Fibroblast of lung (primary cell): ENCODE measurements around the gene STAC2. TPM values are rescaled to one million over a fixed set of nuclear protein-coding genes. Genes with fewer than 3 reads are reported as not detected.

Source experiments
- DNase-seq, 2 donors: peaks; one replicate each; pipeline versions ENCODE4 v3.0.0 to v3.0.0-alpha.2; 2010; ENCODE audit warnings: low read depth in 2 of 2
- H2AFZ ChIP-seq: 2 replicates; pipeline ENCODE4 v1.5.1; 2012; ENCODE audit warnings: low read length, control low read depth, inconsistent platforms
- H3K27ac ChIP-seq: 2 replicates; pipeline ENCODE4 v1.5.1; 2011; ENCODE audit warnings: low read length, control low read depth; ENCODE audit not compliant: insufficient read depth
- H3K27me3 ChIP-seq: 2 replicates; pipeline ENCODE4 v1.5.1; 2011; ENCODE audit warnings: mild to moderate bottlenecking, low read length; ENCODE audit not compliant: control insufficient read depth, insufficient read depth
- H3K36me3 ChIP-seq: 2 replicates; pipeline ENCODE4 v1.5.1; 2011; ENCODE audit warnings: low read length; ENCODE audit not compliant: control insufficient read depth, insufficient read depth
- H3K4me1 ChIP-seq: 2 replicates; pipeline ENCODE4 v1.5.1; 2011; ENCODE audit warnings: low read length; ENCODE audit not compliant: control insufficient read depth, insufficient read depth; ENCODE audit errors: extremely low read depth
- H3K4me2 ChIP-seq: 2 replicates; pipeline ENCODE4 v1.5.1; 2011; ENCODE audit warnings: low read length, control low read depth; ENCODE audit not compliant: insufficient read depth; ENCODE audit errors: extremely low read depth
- H3K4me3 ChIP-seq, 4 experiments: fragments of 200-600 bp in 1 of 4; sonication (generic) in 1 of 4; replicated peaks in 1 of 4; 2 replicates each; pipeline ENCODE4 v1.5.1; 2011 to 2016; ENCODE audit warnings: low read length in 4 of 4, low read depth in 3 of 4, mild to moderate bottlenecking in 3 of 4, control low read depth in 2 of 4, inconsistent platforms in 1 of 4, mixed read lengths in 1 of 4; ENCODE audit not compliant: insufficient read depth in 1 of 4; ENCODE audit errors: control extremely low read depth in 1 of 4
- H3K79me2 ChIP-seq: 2 replicates; pipeline ENCODE4 v1.5.1; 2012; ENCODE audit warnings: mild to moderate bottlenecking, low read length, inconsistent platforms; ENCODE audit not compliant: control insufficient read depth, insufficient read depth
- H3K9ac ChIP-seq: 2 replicates; pipeline ENCODE4 v1.5.1; 2011; ENCODE audit warnings: mild to moderate bottlenecking, low read length, control low read depth; ENCODE audit not compliant: insufficient read depth
- H3K9me3 ChIP-seq: 2 replicates; pipeline ENCODE4 v1.5.1; 2012; ENCODE audit warnings: low read depth, low read length; ENCODE audit not compliant: control insufficient read depth, insufficient read depth
- H4K20me1 ChIP-seq: 2 replicates; pipeline ENCODE4 v1.5.1; 2011; ENCODE audit warnings: low read length; ENCODE audit not compliant: control insufficient read depth, insufficient read depth; ENCODE audit errors: extremely low read depth
- CTCF ChIP-seq, 2 donors: IDR thresholded peaks in 1 of 2; conservative IDR thresholded peaks in 1 of 2; 1 replicate in 1 of 2; 2 replicates in 1 of 2; pipeline ENCODE4 v1.5.1; 2011 to 2012; ENCODE audit warnings: low read length in 2 of 2, control low read depth in 1 of 2, inconsistent platforms in 1 of 2, low read depth in 1 of 2, mild to moderate bottlenecking in 1 of 2
- EZH2 ChIP-seq: IDR thresholded peaks from 2 replicates; pipeline ENCODE4 v1.5.1; 2012; ENCODE audit warnings: low read length, control low read depth, mild to moderate bottlenecking; ENCODE audit errors: missing control alignments
- polyA minus RNA-seq: library from RNA; depleted of rRNA, polyadenylated mRNA; stranded (reverse); fragments of >200 nt; gene quantifications from 2 replicates; pipeline ENCODE4 v1.2.3, GENCODE V29; 2011; ENCODE audit warnings: low replicate concordance
- polyA plus RNA-seq, 2 donors: library from polyadenylated mRNA; depleted of rRNA in 1 of 2; stranded (reverse) in 1 of 2; unstranded in 1 of 2; fragments of >200 nt; gene quantifications; 2 replicates each; pipeline ENCODE4 v1.2.1, GENCODE V29; 2011 to 2012; ENCODE audit warnings: missing spikeins in 1 of 2
- total RNA-seq: library from RNA; depleted of rRNA; stranded (reverse); fragments of >200 nt; gene quantifications from 2 replicates; pipeline ENCODE4 v1.2.1, GENCODE V29; 2014

STAC2 gene
- under 0.01 TPM in 1 of 2 replicates, not detected in the other for total RNA-seq
- polyA plus RNA-seq: 0.01 TPM in 1 of 2 replicates, not detected in the other
- not detected in 2 replicates for polyA plus RNA-seq (2012)
- polyA minus RNA-seq: not detected in 2 replicates

- no peak within 1 kb of the TSS for H2AFZ ChIP-seq
- H3K4me3 ChIP-seq: peak within 1 kb of the TSS in 2 of 4 experiments; percentile 42 to 47
- H3K4me1 ChIP-seq: no peaks in the 10 kb centered on the region
- TF ChIP-seq CTCF (conservative IDR thresholded peaks at IDR 0.05 in 1 of 2, IDR thresholded peaks at IDR 0.05 in 1 of 2; ENCODE audit: low read depth in 1 of 2, low read length in 2 of 2) (no peak), EZH2 (peak; percentile 81)
- H3K79me2 ChIP-seq: no peaks in the 10 kb centered on the region
- H3K27ac ChIP-seq: no peak within 1 kb of the TSS
- H3K4me2 ChIP-seq: peak within 1 kb of the TSS; percentile 71
- no peaks in the 10 kb centered on the region for H4K20me1 ChIP-seq
- no peaks in the 10 kb centered on the region for H3K9me3 ChIP-seq
- H3K27me3 ChIP-seq: peaks cover 47% of the 10 kb centered on the region
- H3K36me3 ChIP-seq: no peaks in the 10 kb centered on the region
- no peak within 1 kb of the TSS for H3K9ac ChIP-seq
- DNase-seq: no peak
Measured at GRCh38 chr17:39225308-39225958, at the start of gene STAC2. STAC2 (minus strand) TSS chr17:39225945; CDS start chr17:39225502, 443 bp downstream.

GRCh38 chr17:39271546-39271945, 45.8 kb upstream of the STAC2 start:
- no peak for TF ChIP-seq CTCF (conservative IDR thresholded peaks at IDR 0.05 in 1 of 2, IDR thresholded peaks at IDR 0.05 in 1 of 2; ENCODE audit: low read depth in 1 of 2, low read length in 2 of 2)
- no peak for TF ChIP-seq EZH2
- H3K27ac ChIP-seq: no peak overlapping the region
- H3K79me2 ChIP-seq: no peaks in the 10 kb centered on the region
- H3K4me2 ChIP-seq: no peak overlapping the region
- H3K36me3 ChIP-seq: no peaks in the 10 kb centered on the region
- H3K9ac ChIP-seq: no peak overlapping the region
- no peaks in the 10 kb centered on the region for H3K9me3 ChIP-seq
- H3K27me3 ChIP-seq: no peaks in the 10 kb centered on the region
- no peak overlapping the region for H2AFZ ChIP-seq
- H3K4me1 ChIP-seq: no peaks in the 10 kb centered on the region
- peak in 1 of 2 donors; percentile 64 for DNase-seq
- H3K4me3 ChIP-seq: no peak overlapping the region
- H4K20me1 ChIP-seq: no peaks in the 10 kb centered on the region

- Histone ChIP-seq H3K27me3 (no peaks in the 10 kb centered on the region), H3K4me3 (no peak overlapping the region), H3K4me1 (no peaks in the 10 kb centered on the region), H3K36me3 (no peaks in the 10 kb centered on the region), H3K9ac (no peak overlapping the region), H3K79me2 (no peaks in the 10 kb centered on the region), H4K20me1 (no peaks in the 10 kb centered on the region), H3K4me2 (no peak overlapping the region), H3K27ac (no peak overlapping the region), H2AFZ (no peak overlapping the region), H3K9me3 (no peaks in the 10 kb centered on the region)
- TF ChIP-seq EZH2 (no peak), CTCF (conservative IDR thresholded peaks at IDR 0.05 in 1 of 2, IDR thresholded peaks at IDR 0.05 in 1 of 2; ENCODE audit: low read depth in 1 of 2, low read length in 2 of 2) (peak; percentile 70 to 76)
- peak; percentile 38 to 92 for DNase-seq
Measured at GRCh38 chr17:39270923-39271322, 45.2 kb upstream of the STAC2 start.
